Stimulated activated effector memory CD8-positive, alpha-beta T cell treated with anti-CD3 and anti-CD28 coated beads, Interleukin-12 subunit alpha, Interleukin-12 subunit beta, amount 100 ng/mL, for 72 hours (primary cell): ENCODE results near the gene DNM2.
A peak's percentile ranks its signal among the peaks of the same experiment; 100 is the strongest.
"Not testable (repeated sequence)": the region's sequence is repeated elsewhere in the genome, so short reads cannot be mapped to it uniquely, and the experiment has no call there.

ENCODE experiments used
- ATAC-seq: fragments of 150-1000 bp; cut with Tn5 transposase; 2 replicates; pipeline ENCODE4 v1.10.0; 2021
- DNase-seq, 2 donors: peaks; one replicate each; pipeline ENCODE4 v3.0.0; 2021 to 2022; ENCODE audit warnings: low spot score in 2 of 2
- H3K27ac Mint-ChIP-seq: one replicate; pipeline ENCODE4 v1.8.0; 2022; ENCODE audit warnings: mild to moderate bottlenecking, mixed read lengths
- H3K36me3 Mint-ChIP-seq: one replicate; pipeline ENCODE4 v1.8.0; 2022; ENCODE audit warnings: mild to moderate bottlenecking, mixed read lengths
- H3K4me1 Mint-ChIP-seq: one replicate; pipeline ENCODE4 v1.8.0; 2022; ENCODE audit warnings: mixed read lengths
- H3K4me3 Mint-ChIP-seq: one replicate; pipeline ENCODE4 v1.8.0; 2022; ENCODE audit warnings: mild to moderate bottlenecking, mixed read lengths
- H3K9me3 Mint-ChIP-seq: one replicate; pipeline ENCODE4 v1.8.0; 2022; ENCODE audit warnings: mixed read lengths

The DNM2 gene

GRCh38 chr19:10730932-10731331 is 13.1 kb downstream of the DNM2 start:
- Mint-ChIP-seq H3K4me3 (peak overlapping the region; percentile 68), H3K36me3 (peaks cover 40% of the 10 kb centered on the region), H3K9me3 (no peaks in the 10 kb centered on the region), H3K4me1 (peaks cover 46% of the 10 kb centered on the region), H3K27ac (peak overlapping the region; percentile 96)
- ATAC-seq (peak; percentile 20), DNase-seq (no peak)

DNA sequence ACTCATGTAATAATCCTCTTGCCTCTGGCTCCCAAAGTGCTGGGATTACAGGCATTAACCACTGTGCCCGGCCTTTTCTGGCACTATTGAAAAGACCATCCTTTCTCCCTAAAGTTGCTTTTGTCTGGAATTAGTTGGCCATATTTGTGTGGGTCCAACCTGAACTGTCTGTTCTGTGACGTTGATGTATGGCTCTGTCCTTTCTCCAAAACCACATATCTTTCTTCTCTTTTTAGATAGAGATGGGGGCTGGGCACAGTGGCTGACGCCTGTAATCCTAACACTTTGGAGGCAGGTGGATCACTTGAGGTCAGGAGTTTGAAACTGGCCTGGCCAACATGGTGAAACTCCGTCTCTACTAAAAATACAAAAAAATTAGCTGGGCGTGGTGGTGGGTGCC is 17.9 kb downstream of the DNM2 start:
- Mint-ChIP-seq H3K4me3 (no peak overlapping the region), H3K9me3 (no peaks in the 10 kb centered on the region), H3K4me1 (peaks cover 46% of the 10 kb centered on the region), H3K36me3 (peaks cover 31% of the 10 kb centered on the region), H3K27ac (no peak overlapping the region)
- no peak for ATAC-seq
- DNase-seq = no peak

- H3K4me1 Mint-ChIP-seq = peaks cover 46% of the 10 kb centered on the region
- peaks cover 31% of the 10 kb centered on the region for H3K36me3 Mint-ChIP-seq
- H3K9me3 Mint-ChIP-seq = no peaks in the 10 kb centered on the region
- no peak overlapping the region for H3K4me3 Mint-ChIP-seq
- ATAC-seq (no peak), DNase-seq (no peak)
- peak overlapping the region; percentile 82 for H3K27ac Mint-ChIP-seq
Observed at GRCh38 chr19:10736189-10736588, 18.3 kb downstream of the DNM2 start.

DNA sequence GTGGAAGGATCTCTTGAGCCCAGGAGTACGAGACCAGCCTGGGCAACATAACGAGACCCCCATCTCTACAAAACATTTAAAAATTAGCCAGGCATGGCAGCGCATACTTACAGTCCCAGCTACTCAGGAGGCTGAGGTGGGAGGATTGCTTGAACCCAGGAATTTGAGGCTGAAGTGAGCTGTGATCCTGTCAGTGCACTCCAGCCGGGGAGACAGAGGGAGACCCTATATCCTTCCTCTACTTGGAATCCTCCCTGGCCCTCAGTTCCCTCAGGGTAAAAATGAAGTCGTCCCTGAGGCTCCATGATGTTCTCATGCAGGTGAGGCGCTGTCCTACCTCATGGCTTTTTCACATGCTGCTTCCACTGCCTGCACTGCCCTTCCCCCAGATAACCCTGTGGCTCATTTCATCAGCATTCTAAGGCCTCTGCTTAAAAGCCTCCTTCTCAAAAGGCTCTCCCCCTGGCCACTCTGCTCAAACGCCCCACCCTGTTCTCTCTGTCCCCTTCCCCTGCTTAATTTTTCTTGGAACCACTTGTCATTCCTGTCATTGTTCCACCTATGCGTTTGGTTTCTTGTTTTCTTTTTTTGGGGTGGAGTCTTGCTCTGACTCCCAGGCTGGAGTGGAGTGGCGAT is 19.2 kb downstream of the DNM2 start:
- Mint-ChIP-seq H3K4me3 (no peak overlapping the region), H3K36me3 (peaks cover 31% of the 10 kb centered on the region), H3K27ac (peak overlapping the region; percentile 82), H3K4me1 (peaks cover 45% of the 10 kb centered on the region), H3K9me3 (no peaks in the 10 kb centered on the region)
- ATAC-seq = no peak
- no peak for DNase-seq

- H3K36me3 Mint-ChIP-seq = peaks cover 31% of the 10 kb centered on the region
- H3K4me3 Mint-ChIP-seq = no peak overlapping the region
- DNase-seq (no peak), ATAC-seq (no peak)
- H3K9me3 Mint-ChIP-seq = no peaks in the 10 kb centered on the region
- peaks cover 52% of the 10 kb centered on the region for H3K4me1 Mint-ChIP-seq
- peak overlapping the region; percentile 82 for H3K27ac Mint-ChIP-seq
Observed at GRCh38 chr19:10737722-10738121, 19.8 kb downstream of the DNM2 start.

- peaks cover 60% of the 10 kb centered on the region for H3K4me1 Mint-ChIP-seq
- H3K9me3 Mint-ChIP-seq = no peaks in the 10 kb centered on the region
- no peak overlapping the region for H3K4me3 Mint-ChIP-seq
- ATAC-seq = no peak
- no peak overlapping the region for H3K27ac Mint-ChIP-seq
- DNase-seq = no peak
- H3K36me3 Mint-ChIP-seq = peaks cover 18% of the 10 kb centered on the region
Observed at GRCh38 chr19:10740798-10741197, 22.9 kb downstream of the DNM2 start.

DNA sequence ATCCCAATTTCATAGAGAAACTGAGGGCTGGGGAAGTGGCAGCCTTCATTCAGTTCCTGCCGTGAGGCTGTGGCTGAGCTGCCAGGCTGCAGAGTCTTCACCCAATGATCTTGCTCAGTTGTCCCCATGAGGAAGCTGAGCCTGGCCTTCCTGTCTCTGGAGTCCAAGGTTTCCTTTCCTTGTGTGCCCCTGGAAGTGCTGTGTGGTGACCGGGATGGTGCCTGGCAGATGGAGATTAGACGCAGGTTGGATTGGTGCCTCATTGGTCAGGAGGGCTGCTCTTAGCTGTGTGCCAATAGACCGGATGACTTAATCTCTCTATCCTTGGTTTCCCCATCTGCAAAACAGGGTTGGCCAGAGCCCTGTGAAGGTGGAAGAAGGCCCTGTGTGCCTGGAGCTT is 24.6 kb downstream of the DNM2 start:
- no peak for DNase-seq
- Mint-ChIP-seq H3K4me3 (no peak overlapping the region), H3K36me3 (peaks cover 6% of the 10 kb centered on the region), H3K27ac (peak overlapping the region; percentile 38), H3K9me3 (no peaks in the 10 kb centered on the region), H3K4me1 (peaks cover 51% of the 10 kb centered on the region)
- no peak for ATAC-seq

GRCh38 chr19:10744253-10744798 is 26.4 kb downstream of the DNM2 start:
- Mint-ChIP-seq H3K9me3 (no peaks in the 10 kb centered on the region), H3K4me1 (peaks cover 58% of the 10 kb centered on the region), H3K4me3 (no peak overlapping the region), H3K27ac (peak overlapping the region; percentile 58), H3K36me3 (peaks cover 6% of the 10 kb centered on the region)
- no peak for DNase-seq
- no peak for ATAC-seq

DNA sequence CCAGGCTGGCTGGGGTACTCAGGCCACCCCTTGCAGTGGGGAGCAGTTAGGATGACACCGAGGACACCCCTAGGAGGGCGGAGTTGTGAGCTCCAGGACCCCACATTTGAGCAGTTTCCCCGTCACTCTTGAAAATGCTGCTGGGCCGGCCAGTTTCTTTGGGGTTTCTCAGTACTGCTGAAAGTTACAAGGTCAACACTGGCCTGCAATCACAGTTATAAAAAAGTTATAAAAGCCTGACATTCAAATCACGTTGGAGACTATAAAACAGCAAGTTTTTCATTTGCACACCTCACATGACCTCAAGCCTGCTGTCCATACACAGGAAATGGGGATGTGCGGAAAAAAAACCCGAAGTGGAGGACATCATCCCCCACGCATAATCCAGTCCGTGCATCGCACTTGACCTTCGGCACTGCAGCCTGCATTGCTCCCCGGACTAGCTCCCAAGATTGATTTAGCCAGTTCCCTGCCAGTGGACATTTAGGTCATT is 27.0 kb downstream of the DNM2 start:
- ATAC-seq (no peak), DNase-seq (no peak)
- Mint-ChIP-seq H3K4me1 (peaks cover 63% of the 10 kb centered on the region), H3K4me3 (no peak overlapping the region), H3K36me3 (peaks cover 6% of the 10 kb centered on the region), H3K27ac (peak overlapping the region; percentile 58), H3K9me3 (no peaks in the 10 kb centered on the region)

DNA sequence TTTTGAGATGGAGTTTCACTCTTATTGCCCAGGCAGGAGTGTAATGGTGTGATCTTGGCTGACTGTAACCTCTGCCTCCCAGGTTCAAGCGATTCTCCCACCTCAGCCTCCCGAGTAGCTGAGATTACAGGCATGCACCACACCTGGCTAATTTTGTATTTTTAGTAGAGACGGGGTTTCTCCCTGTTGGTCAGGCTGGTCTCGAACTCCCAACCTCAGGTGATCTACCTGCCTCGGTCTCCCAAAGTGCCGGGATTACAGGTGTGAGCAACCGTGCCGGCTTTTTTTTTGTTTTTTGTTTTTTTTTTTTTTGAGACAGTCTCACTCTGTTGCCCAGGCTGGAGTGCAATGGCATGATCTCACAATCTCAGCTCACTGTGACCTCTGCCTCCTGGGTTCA is 28.6 kb downstream of the DNM2 start:
- H3K4me3 Mint-ChIP-seq, ATAC-seq, H3K9me3 Mint-ChIP-seq, H3K27ac Mint-ChIP-seq, DNase-seq: not testable (repeated sequence)
- Mint-ChIP-seq H3K36me3 (peaks cover 12% of the 10 kb centered on the region), H3K4me1 (peaks cover 64% of the 10 kb centered on the region)

- no peak for DNase-seq
- H3K27ac Mint-ChIP-seq = peak overlapping the region; percentile 92
- H3K4me3 Mint-ChIP-seq = no peak overlapping the region
- no peaks in the 10 kb centered on the region for H3K9me3 Mint-ChIP-seq
- ATAC-seq = no peak
- H3K4me1 Mint-ChIP-seq = peaks cover 63% of the 10 kb centered on the region
- peaks cover 12% of the 10 kb centered on the region for H3K36me3 Mint-ChIP-seq
Observed at GRCh38 chr19:10747271-10747670, 29.4 kb downstream of the DNM2 start.

GRCh38 chr19:10747674-10748073 is 29.8 kb downstream of the DNM2 start:
- no peak for ATAC-seq
- DNase-seq = no peak
- H3K27ac Mint-ChIP-seq = peak overlapping the region; percentile 92
- peaks cover 63% of the 10 kb centered on the region for H3K4me1 Mint-ChIP-seq
- no peaks in the 10 kb centered on the region for H3K9me3 Mint-ChIP-seq
- H3K4me3 Mint-ChIP-seq = no peak overlapping the region
- peaks cover 12% of the 10 kb centered on the region for H3K36me3 Mint-ChIP-seq

- Mint-ChIP-seq H3K36me3 (peaks cover 12% of the 10 kb centered on the region), H3K4me1 (peaks cover 69% of the 10 kb centered on the region), H3K9me3 (no peaks in the 10 kb centered on the region), H3K4me3 (no peak overlapping the region), H3K27ac (peak overlapping the region; percentile 92)
- ATAC-seq (no peak), DNase-seq (no peak)
Observed at GRCh38 chr19:10748195-10748926, 30.5 kb downstream of the DNM2 start.

DNA sequence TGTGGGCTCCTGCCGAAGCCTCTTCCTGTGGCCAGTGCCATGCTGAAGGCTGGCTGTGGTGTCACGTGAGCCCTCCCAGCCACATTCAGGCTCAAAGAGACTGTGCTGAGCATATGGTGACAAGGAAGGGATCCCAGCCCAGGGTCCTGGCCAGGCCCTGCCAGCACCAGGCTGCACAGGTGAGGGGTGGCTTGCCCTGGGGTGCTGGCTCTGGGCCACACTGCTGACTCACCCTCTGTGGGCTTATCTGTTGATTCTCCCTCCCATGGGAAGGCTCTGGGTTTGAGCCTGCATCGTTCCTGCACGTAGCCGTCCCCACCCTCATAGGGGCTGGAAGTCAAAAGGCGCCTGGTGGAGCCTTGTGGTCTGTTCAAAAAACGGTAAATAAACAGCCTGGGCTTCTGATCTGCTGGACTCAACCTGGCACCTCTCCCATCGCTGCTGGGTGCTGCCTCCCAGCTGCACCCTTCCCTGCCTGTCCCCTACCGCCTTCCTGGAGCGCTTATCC is 31.1 kb downstream of the DNM2 start:
- H3K4me1 Mint-ChIP-seq = peaks cover 71% of the 10 kb centered on the region
- DNase-seq = no peak
- H3K9me3 Mint-ChIP-seq = no peaks in the 10 kb centered on the region
- no peak overlapping the region for H3K4me3 Mint-ChIP-seq
- peak; percentile 31 for ATAC-seq
- peaks cover 12% of the 10 kb centered on the region for H3K36me3 Mint-ChIP-seq
- H3K27ac Mint-ChIP-seq = peak overlapping the region; percentile 92

GRCh38 chr19:10749435-10750384 is 31.8 kb downstream of the DNM2 start:
- Mint-ChIP-seq H3K27ac (peak overlapping the region; percentile 92), H3K4me1 (peaks cover 77% of the 10 kb centered on the region), H3K4me3 (no peak overlapping the region), H3K9me3 (no peaks in the 10 kb centered on the region), H3K36me3 (peaks cover 12% of the 10 kb centered on the region)
- no peak for ATAC-seq
- no peak for DNase-seq
